ENCODE results near the gene SPATA6L. TPM values are rescaled to one million over a fixed set of nuclear protein-coding genes. Genes with fewer than 3 reads are reported as not detected.

Gene SPATA6L
- total and polyA plus RNA-seq, 4 donors = 1.6 to 6.2 (median 2.2) TPM

GRCh38 chr9:4567601-4568000 is 98.7 kb downstream of the SPATA6L start (continued):
- TF ChIP-seq CTCF (IDR thresholded peaks at IDR 0.05; ENCODE audit: low read depth, low read length, missing input control) (no peak), HNF4A (conservative IDR thresholded peaks at IDR 0.05) (no peak), FOXA2 (IDR thresholded peaks at IDR 0.05) (no peak), HNF4G (IDR thresholded peaks at IDR 0.05) (no peak), FOXA1 (IDR thresholded peaks at IDR 0.05) (no peak), NR2F2 (IDR thresholded peaks at IDR 0.05) (no peak), EGR1 (IDR thresholded peaks at IDR 0.05; ENCODE audit: low read depth in 2 of 2) (no peak), JUND (IDR thresholded peaks at IDR 0.05) (no peak), MAX (IDR thresholded peaks at IDR 0.05) (no peak), ATF3 (IDR thresholded peaks at IDR 0.05) (no peak)

GRCh38 chr9:4566806-4567205 is 99.5 kb downstream of the SPATA6L start:
- Histone ChIP-seq H3K9ac (ENCODE audit: low read depth in 1 of 2, low read length in 2 of 2) (no peak overlapping the region), H3K9me3 (ENCODE audit: control insufficient read depth in 4 of 4, low read length in 3 of 4) (no peaks in the 10 kb centered on the region), H3K27ac (ENCODE audit: low read depth in 1 of 2, low read length in 2 of 2) (no peak overlapping the region), H3K27me3 (ENCODE audit: control insufficient read depth in 4 of 4, insufficient read depth in 4 of 4, low read length in 3 of 4) (no peaks in the 10 kb centered on the region), H3K36me3 (ENCODE audit: control insufficient read depth in 4 of 4, insufficient read depth in 3 of 4, low read depth in 1 of 4, low read length in 3 of 4) (peaks cover 4 to 33% (median 23%) of the 10 kb centered on the region in 4 donors), H3K4me3 (ENCODE audit: low read depth in 1 of 3, low read length in 3 of 3) (no peak overlapping the region), H3K4me1 (ENCODE audit: control insufficient read depth in 4 of 4, insufficient read depth in 4 of 4, low read length in 3 of 4) (no peaks in the 10 kb centered on the region)
- WGBS = 93% methylated on average over 2 of the region's 2 CpGs
- DNase-seq (ENCODE audit: low spot score) = no peak
- no peak for TF ChIP-seq HNF4G (IDR thresholded peaks at IDR 0.05)
- no peak for TF ChIP-seq GABPA (IDR thresholded peaks at IDR 0.05 in 1 of 2, conservative IDR thresholded peaks at IDR 0.05 in 1 of 2)

GRCh38 chr9:4563105-4563504 is 103.2 kb downstream of the SPATA6L start:
- DNase-seq (ENCODE audit: low spot score) = no peak
- TF ChIP-seq YY1 (IDR thresholded peaks at IDR 0.05) (no peak), TAF1 (conservative IDR thresholded peaks at IDR 0.05) (no peak), REST (IDR thresholded peaks at IDR 0.05) (no peak), RXRA (IDR thresholded peaks at IDR 0.05) (no peak), FOXA2 (IDR thresholded peaks at IDR 0.05) (no peak), ATF3 (IDR thresholded peaks at IDR 0.05) (no peak), MAX (IDR thresholded peaks at IDR 0.05) (no peak), JUND (IDR thresholded peaks at IDR 0.05) (no peak), GABPA (IDR thresholded peaks at IDR 0.05 in 1 of 2, conservative IDR thresholded peaks at IDR 0.05 in 1 of 2) (no peak), ZBTB33 (IDR thresholded peaks at IDR 0.05) (no peak), EGR1 (IDR thresholded peaks at IDR 0.05; ENCODE audit: low read depth in 2 of 2) (no peak), HNF4G (IDR thresholded peaks at IDR 0.05) (no peak), HNF4A (conservative IDR thresholded peaks at IDR 0.05) (no peak), SP1 (IDR thresholded peaks at IDR 0.05) (no peak), NR2F2 (IDR thresholded peaks at IDR 0.05) (no peak)
- peaks cover 2 to 32% (median 22%) of the 10 kb centered on the region in 4 donors for H3K36me3 ChIP-seq (ENCODE audit: control insufficient read depth in 4 of 4, insufficient read depth in 3 of 4, low read depth in 1 of 4, low read length in 3 of 4)
- H3K27me3 ChIP-seq (ENCODE audit: control insufficient read depth in 4 of 4, insufficient read depth in 4 of 4, low read length in 3 of 4) = no peaks in the 10 kb centered on the region
- no peak overlapping the region for H3K27ac ChIP-seq (ENCODE audit: low read depth in 1 of 2, low read length in 2 of 2)
- no peaks in the 10 kb centered on the region for H3K9me3 ChIP-seq (ENCODE audit: control insufficient read depth in 4 of 4, low read length in 3 of 4)
- H3K9ac ChIP-seq (ENCODE audit: low read depth in 1 of 2, low read length in 2 of 2) = no peak overlapping the region
- no peaks in the 10 kb centered on the region for H3K4me1 ChIP-seq (ENCODE audit: control insufficient read depth in 4 of 4, insufficient read depth in 4 of 4, low read length in 3 of 4)
- 74% methylated on average over 2 of the region's 2 CpGs for WGBS
- no peak overlapping the region for H3K4me3 ChIP-seq (ENCODE audit: low read depth in 1 of 3, low read length in 3 of 3)

Measured in liver (tissue), 9 donors.